CD4-positive, CD25-positive, alpha-beta regulatory T cell (primary cell): ENCODE results near the gene CDC45. TPM values are rescaled to one million over a fixed set of nuclear protein-coding genes. Genes with fewer than 3 reads are reported as not detected.
"Not testable (repeated sequence)": the region's sequence is repeated elsewhere in the genome, so short reads cannot be mapped to it uniquely, and the experiment has no call there.

Experiments
- ATAC-seq, 2 donors: fragments of 150-1000 bp; cut with Tn5 transposase; one replicate each; pipeline ENCODE4 v1.10.0; 2021; ENCODE audit warnings: low read depth in 2 of 2, moderate number of reproducible peaks in 2 of 2, moderate library complexity in 1 of 2
- DNase-seq, 3 donors: peaks; one replicate each; pipeline versions ENCODE4 v3.0.0 to v3.0.0-alpha.2; 2012 to 2022; ENCODE audit warnings: mixed read lengths in 1 of 3
- H3K27ac ChIP-seq: one replicate; pipeline ENCODE4 v1.7.0; 2013; ENCODE audit warnings: mild to moderate bottlenecking, low read length; ENCODE audit not compliant: insufficient read depth, poor library complexity, severe bottlenecking
- H3K27me3 ChIP-seq: one replicate; pipeline ENCODE4 v1.7.0; 2013; ENCODE audit warnings: low read length; ENCODE audit not compliant: control insufficient read depth, insufficient read depth
- H3K36me3 ChIP-seq: one replicate; pipeline ENCODE4 v1.7.0; 2013; ENCODE audit warnings: mild to moderate bottlenecking, low read length, moderate library complexity; ENCODE audit not compliant: control insufficient read depth, insufficient read depth
- H3K4me1 ChIP-seq: 2 replicates; pipeline ENCODE4 v1.7.0; 2013; ENCODE audit warnings: mild to moderate bottlenecking, low read length; ENCODE audit not compliant: insufficient read depth, control insufficient read depth, poor library complexity, severe bottlenecking
- H3K4me3 ChIP-seq: one replicate; pipeline ENCODE4 v1.7.0; 2013; ENCODE audit warnings: low read depth, mild to moderate bottlenecking, low read length, moderate library complexity
- H3K9me3 ChIP-seq, 2 experiments: 1 replicate in 1 of 2; 2 replicates in 1 of 2; pipeline ENCODE4 v1.7.0; 2013; ENCODE audit warnings: low read length in 2 of 2, mild to moderate bottlenecking in 1 of 2, moderate library complexity in 1 of 2; ENCODE audit not compliant: control insufficient read depth in 2 of 2
- H3K27ac Mint-ChIP-seq, 3 donors: one replicate each; pipeline ENCODE4 v1.8.0; 2020 to 2022; ENCODE audit warnings: mild to moderate bottlenecking in 3 of 3, mixed read lengths in 3 of 3, moderate library complexity in 2 of 3
- H3K27me3 Mint-ChIP-seq: one replicate; pipeline ENCODE4 v1.8.0; 2022; ENCODE audit warnings: mild to moderate bottlenecking, mixed read lengths
- H3K36me3 Mint-ChIP-seq: one replicate; pipeline ENCODE4 v1.8.0; 2020; ENCODE audit warnings: mixed read lengths
- H3K4me1 Mint-ChIP-seq, 4 donors: one replicate each; pipeline ENCODE4 v1.8.0; 2020 to 2022; ENCODE audit warnings: mixed read lengths in 4 of 4, mild to moderate bottlenecking in 1 of 4
- H3K4me3 Mint-ChIP-seq, 4 donors: one replicate each; pipeline ENCODE4 v1.8.0; 2020 to 2022; ENCODE audit warnings: mild to moderate bottlenecking in 4 of 4, mixed read lengths in 4 of 4, moderate library complexity in 3 of 4
- H3K9me3 Mint-ChIP-seq, 7 donors: one replicate each; pipeline ENCODE4 v1.8.0; 2020 to 2022; ENCODE audit warnings: mixed read lengths in 7 of 7, mild to moderate bottlenecking in 3 of 7, moderate library complexity in 2 of 7
- polyA plus RNA-seq, 4 donors: library from polyadenylated mRNA; unstranded; fragments of 300-500 nt; fragmentation: Illumina TruSeq; gene quantifications; one replicate each; pipeline ENCODE4 v1.2.3, GENCODE V29; 2021
- total RNA-seq: library from RNA; stranded (reverse); gene quantifications from one replicate; pipeline ENCODE4 v1.2.3, GENCODE V29; 2022

The CDC45 gene
- total and polyA plus RNA-seq, 5 donors from 2014 or later: 0.56 to 3.4 (median 2.5) TPM

DNA sequence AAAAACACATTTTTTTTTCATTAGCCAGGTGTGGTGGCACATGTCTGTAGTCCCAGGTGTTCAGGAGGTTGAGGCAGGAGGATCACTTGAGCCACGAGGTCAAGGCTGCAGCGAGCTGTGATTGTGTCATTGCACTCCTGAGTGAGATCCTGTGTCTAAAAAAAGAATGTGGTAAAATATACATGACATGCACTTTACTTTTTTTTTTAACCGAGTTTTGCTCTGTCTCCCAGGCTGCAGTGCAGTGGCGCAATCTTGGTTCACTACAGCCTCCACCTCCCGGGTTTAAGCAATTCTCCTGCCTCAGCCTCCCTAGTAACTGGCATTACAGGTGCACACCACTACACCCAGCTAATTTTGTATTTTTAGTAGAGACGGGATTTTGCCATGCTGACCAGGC is 67.0 kb downstream of the CDC45 start:
- no peaks in the 10 kb centered on the region for H3K4me1 Mint-ChIP-seq
- no peaks in the 10 kb centered on the region for H3K9me3 ChIP-seq
- no peak overlapping the region for H3K27ac ChIP-seq
- no peaks in the 10 kb centered on the region for H3K36me3 ChIP-seq
- no peak overlapping the region for H3K4me3 ChIP-seq
- H3K36me3 Mint-ChIP-seq: no peaks in the 10 kb centered on the region
- DNase-seq (no peak), ATAC-seq (no peak)
- peaks cover 0 to 2% (median 0%) of the 10 kb centered on the region in 7 donors for H3K9me3 Mint-ChIP-seq
- peaks cover 17% of the 10 kb centered on the region for H3K27me3 Mint-ChIP-seq
- H3K4me3 Mint-ChIP-seq: no peak overlapping the region
- H3K27me3 ChIP-seq: no peaks in the 10 kb centered on the region
- no peaks in the 10 kb centered on the region for H3K4me1 ChIP-seq
- no peak overlapping the region for H3K27ac Mint-ChIP-seq

- H3K4me3 ChIP-seq: no peak overlapping the region
- H3K9me3 ChIP-seq: no peaks in the 10 kb centered on the region
- no peak overlapping the region for H3K27ac ChIP-seq
- no peaks in the 10 kb centered on the region for H3K4me1 Mint-ChIP-seq
- ATAC-seq: no peak
- H3K27me3 Mint-ChIP-seq: peaks cover 12% of the 10 kb centered on the region
- H3K27ac Mint-ChIP-seq: no peak overlapping the region
- no peaks in the 10 kb centered on the region for H3K36me3 ChIP-seq
- no peaks in the 10 kb centered on the region for H3K4me1 ChIP-seq
- no peak for DNase-seq
- peaks cover 0 to 3% (median 1%) of the 10 kb centered on the region in 7 donors for H3K9me3 Mint-ChIP-seq
- H3K27me3 ChIP-seq: no peaks in the 10 kb centered on the region
- no peaks in the 10 kb centered on the region for H3K36me3 Mint-ChIP-seq
- H3K4me3 Mint-ChIP-seq: no peak overlapping the region
Measured at GRCh38 chr22:19547620-19548019, 67.9 kb downstream of the CDC45 start.

DNA sequence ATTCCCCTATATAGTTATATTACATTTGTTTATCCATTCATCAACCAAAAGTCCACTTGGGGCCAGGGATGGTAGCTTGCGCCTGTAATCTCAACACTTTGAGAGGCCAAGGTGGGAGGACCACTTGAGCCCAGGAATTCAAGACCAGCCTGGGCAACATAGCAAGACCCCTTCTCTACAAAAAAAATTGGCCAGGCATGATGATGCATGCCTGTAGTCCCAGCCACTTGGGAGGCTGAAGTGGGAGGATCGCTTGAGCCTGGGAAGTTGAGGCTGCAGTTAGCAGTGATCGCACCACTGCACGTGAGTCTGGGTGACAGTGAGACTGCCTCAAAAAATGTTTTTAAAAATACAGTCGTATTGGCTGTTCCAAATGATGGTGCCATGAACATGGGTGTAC is 68.7 kb downstream of the CDC45 start:
- not testable (repeated sequence) for H3K4me1 Mint-ChIP-seq, H3K36me3 ChIP-seq, H3K4me3 Mint-ChIP-seq, H3K27ac Mint-ChIP-seq, H3K4me1 ChIP-seq, H3K36me3 Mint-ChIP-seq, H3K27me3 ChIP-seq, ATAC-seq, H3K4me3 ChIP-seq, H3K27ac ChIP-seq, H3K9me3 Mint-ChIP-seq, H3K9me3 ChIP-seq, DNase-seq
- H3K27me3 Mint-ChIP-seq: peaks cover 12% of the 10 kb centered on the region

DNA sequence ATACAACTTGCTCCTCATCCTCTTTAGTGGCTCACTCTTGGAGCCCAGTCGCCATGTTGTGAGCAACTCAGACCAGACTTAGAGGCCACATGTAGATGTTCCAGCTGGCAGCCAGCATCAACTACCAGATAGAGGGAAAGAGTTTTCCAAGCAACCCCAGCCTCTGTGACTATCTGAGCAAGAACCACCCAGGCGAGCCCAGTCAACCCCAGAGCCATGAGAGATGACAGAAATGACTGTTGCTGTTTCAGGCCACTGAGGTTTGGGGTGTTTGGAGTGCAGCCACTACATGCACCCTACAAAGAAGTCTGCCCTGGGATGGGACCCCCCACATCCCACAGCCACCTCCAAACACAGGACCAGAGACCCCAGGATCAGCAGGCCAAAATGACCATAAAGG is 69.2 kb downstream of the CDC45 start:
- Histone ChIP-seq H3K9me3 (peaks cover 0 to 5% of the 10 kb centered on the region in 2 experiments), H3K36me3 (no peaks in the 10 kb centered on the region), H3K27ac (no peak overlapping the region), H3K4me1 (no peaks in the 10 kb centered on the region), H3K27me3 (no peaks in the 10 kb centered on the region), H3K4me3 (no peak overlapping the region)
- Mint-ChIP-seq H3K36me3 (no peaks in the 10 kb centered on the region), H3K27me3 (peaks cover 12% of the 10 kb centered on the region), H3K9me3 (peaks cover 0 to 3% (median 1%) of the 10 kb centered on the region in 7 donors), H3K4me1 (no peaks in the 10 kb centered on the region), H3K27ac (peak overlapping the region in 1 of 3 donors; percentile 80), H3K4me3 (no peak overlapping the region)
- DNase-seq (no peak), ATAC-seq (no peak)

DNA sequence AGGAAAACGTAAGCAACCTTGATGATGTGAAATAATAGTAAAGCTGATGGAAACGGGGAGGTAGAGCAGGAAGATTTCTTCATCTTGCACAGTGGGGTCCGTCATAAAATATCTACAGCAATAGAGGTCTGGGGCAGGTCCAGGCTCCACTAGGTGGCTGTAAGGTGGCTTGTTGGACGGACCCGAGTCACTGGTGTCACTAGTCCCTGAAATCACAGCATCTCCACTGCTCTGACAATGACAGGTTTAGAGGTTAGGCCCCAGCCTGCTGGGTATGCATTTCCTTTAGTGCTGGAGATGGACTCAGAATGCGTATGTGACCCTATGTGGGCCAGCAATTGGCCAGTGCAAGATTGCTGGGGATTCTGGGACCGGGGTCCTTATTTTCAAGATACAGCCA is 69.7 kb downstream of the CDC45 start:
- ATAC-seq (no peak), DNase-seq (no peak)
- no peaks in the 10 kb centered on the region for H3K36me3 Mint-ChIP-seq
- Histone ChIP-seq H3K27me3 (no peaks in the 10 kb centered on the region), H3K9me3 (peaks cover 0 to 5% of the 10 kb centered on the region in 2 experiments), H3K4me3 (no peak overlapping the region), H3K36me3 (no peaks in the 10 kb centered on the region), H3K27ac (no peak overlapping the region), H3K4me1 (no peaks in the 10 kb centered on the region)
- H3K27ac Mint-ChIP-seq: no peak overlapping the region
- H3K4me3 Mint-ChIP-seq: no peak overlapping the region
- H3K9me3 Mint-ChIP-seq: peaks cover 0 to 3% (median 1%) of the 10 kb centered on the region in 7 donors
- no peaks in the 10 kb centered on the region for H3K4me1 Mint-ChIP-seq
- H3K27me3 Mint-ChIP-seq: peaks cover 17% of the 10 kb centered on the region

DNA sequence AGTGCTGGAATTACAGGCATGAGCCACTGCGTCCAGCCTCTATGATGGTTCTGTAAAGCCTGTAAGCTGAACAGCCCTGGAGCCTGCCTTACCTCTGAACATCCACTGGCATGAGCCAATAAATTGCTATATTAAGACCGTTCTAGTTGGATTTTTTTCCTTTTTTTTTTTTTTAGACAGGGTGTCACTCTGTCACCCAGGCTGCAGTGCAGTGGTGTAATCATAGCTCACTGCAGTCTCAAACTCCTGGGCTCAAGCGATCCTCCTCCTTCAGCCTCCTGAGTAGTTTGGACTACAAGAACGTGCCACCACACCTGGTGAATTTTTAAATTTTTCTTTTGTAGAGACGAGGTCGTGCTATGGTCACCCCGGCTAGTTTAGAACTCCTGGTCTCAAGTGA is 70.7 kb downstream of the CDC45 start:
- Histone ChIP-seq H3K27me3 (no peaks in the 10 kb centered on the region), H3K4me3 (no peak overlapping the region), H3K4me1 (no peaks in the 10 kb centered on the region), H3K27ac (no peak overlapping the region), H3K36me3 (no peaks in the 10 kb centered on the region), H3K9me3 (peaks cover 0 to 5% of the 10 kb centered on the region in 2 experiments)
- no peak overlapping the region for H3K27ac Mint-ChIP-seq
- H3K4me3 Mint-ChIP-seq: no peak overlapping the region
- no peaks in the 10 kb centered on the region for H3K36me3 Mint-ChIP-seq
- no peaks in the 10 kb centered on the region for H3K4me1 Mint-ChIP-seq
- DNase-seq: no peak
- peaks cover 0 to 3% (median 1%) of the 10 kb centered on the region in 7 donors for H3K9me3 Mint-ChIP-seq
- no peak for ATAC-seq
- peaks cover 22% of the 10 kb centered on the region for H3K27me3 Mint-ChIP-seq

DNA sequence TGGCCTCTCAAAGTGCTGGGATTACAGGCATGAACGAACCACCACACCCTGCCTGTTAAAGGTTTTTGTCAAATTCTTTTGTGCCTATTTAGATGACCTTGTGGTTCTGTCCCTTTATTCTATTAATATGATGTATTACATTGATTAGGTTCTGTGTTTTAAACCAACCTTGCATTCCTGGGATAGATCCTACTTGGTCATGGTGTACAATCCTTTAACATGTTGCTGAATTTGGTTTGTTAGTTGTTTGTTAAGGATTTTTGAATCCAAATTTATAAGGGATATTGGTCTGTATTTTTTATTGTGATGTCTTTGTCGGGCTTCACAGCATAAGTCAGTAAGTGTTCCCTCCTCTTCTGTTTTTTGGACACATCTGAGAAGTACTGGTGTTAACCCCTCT is 73.5 kb downstream of the CDC45 start:
- Mint-ChIP-seq H3K4me3 (no peak overlapping the region), H3K27ac (no peak overlapping the region), H3K9me3 (peaks cover 0 to 3% (median 1%) of the 10 kb centered on the region in 7 donors), H3K4me1 (no peaks in the 10 kb centered on the region), H3K36me3 (no peaks in the 10 kb centered on the region), H3K27me3 (peaks cover 22% of the 10 kb centered on the region)
- H3K4me1 ChIP-seq: no peaks in the 10 kb centered on the region
- no peaks in the 10 kb centered on the region for H3K36me3 ChIP-seq
- H3K27ac ChIP-seq: no peak overlapping the region
- ATAC-seq (no peak), DNase-seq (no peak)
- H3K4me3 ChIP-seq: no peak overlapping the region
- peaks cover 0 to 5% of the 10 kb centered on the region in 2 experiments for H3K9me3 ChIP-seq
- H3K27me3 ChIP-seq: no peaks in the 10 kb centered on the region

DNA sequence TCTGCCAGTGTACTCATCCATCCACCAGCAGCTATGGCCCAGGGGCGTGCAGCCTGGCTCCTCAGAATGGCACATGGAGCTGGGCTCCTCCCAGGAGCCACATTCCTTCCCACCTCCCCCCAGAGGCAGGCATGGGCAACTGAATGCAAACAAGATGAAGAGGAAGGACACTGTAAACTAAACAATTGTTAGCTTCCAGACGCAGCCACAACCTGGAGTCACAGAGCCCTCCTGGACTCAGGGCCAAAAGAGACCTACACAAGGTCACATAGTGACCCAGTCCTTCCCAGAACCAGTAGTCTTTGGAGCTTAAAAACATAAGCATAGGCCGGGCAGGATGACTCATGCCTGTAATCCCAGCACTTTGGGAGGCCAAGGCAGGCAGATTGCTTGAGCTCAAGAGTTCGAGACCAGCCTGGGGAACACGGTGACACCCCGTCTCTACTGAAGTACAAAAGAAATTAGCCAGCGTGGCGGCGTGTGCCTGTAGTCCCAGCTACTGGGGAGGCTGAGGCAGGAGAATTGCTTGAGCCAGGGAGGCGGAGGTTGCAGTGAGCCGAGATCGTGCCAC is 75.2 kb downstream of the CDC45 start:
- H3K27me3 Mint-ChIP-seq: peaks cover 17% of the 10 kb centered on the region
- Histone ChIP-seq H3K27me3 (no peaks in the 10 kb centered on the region), H3K27ac (no peak overlapping the region), H3K4me1 (no peaks in the 10 kb centered on the region), H3K36me3 (no peaks in the 10 kb centered on the region), H3K4me3 (no peak overlapping the region), H3K9me3 (peaks cover 0 to 5% of the 10 kb centered on the region in 2 experiments)
- no peak for DNase-seq
- H3K9me3 Mint-ChIP-seq: peaks cover 0 to 3% (median 1%) of the 10 kb centered on the region in 7 donors
- H3K36me3 Mint-ChIP-seq: no peaks in the 10 kb centered on the region
- H3K4me1 Mint-ChIP-seq: no peaks in the 10 kb centered on the region
- no peak for ATAC-seq
- H3K27ac Mint-ChIP-seq: peak overlapping the region in 1 of 3 donors; percentile 31
- no peak overlapping the region for H3K4me3 Mint-ChIP-seq
